GM12801 (cell line): ENCODE results near the gene TMEM151A.

ENCODE experiments used
- CTCF ChIP-seq: IDR thresholded peaks from one replicate; pipeline ENCODE4 v1.5.1; 2011; ENCODE audit warnings: control low read depth; ENCODE audit not compliant: insufficient read length; ENCODE audit errors: extremely low read depth

TMEM151A gene

GRCh38 chr11:66283461-66284105 is 8.1 kb upstream of the TMEM151A start:
- no peak for TF ChIP-seq CTCF

- TF ChIP-seq CTCF, result no peak
These were observed 7.1 kb upstream of the TMEM151A start for GRCh38 chr11:66284526-66285078.

- no peak for TF ChIP-seq CTCF
These were observed 6.3 kb upstream of the TMEM151A start for GRCh38 chr11:66285250-66285947.

GRCh38 chr11:66286699-66287098 is 5.0 kb upstream of the TMEM151A start:
- no peak for TF ChIP-seq CTCF

- no peak for TF ChIP-seq CTCF
These were observed 4.3 kb upstream of the TMEM151A start for GRCh38 chr11:66287211-66287888.

GRCh38 chr11:66287889-66288670 is 3.6 kb upstream of the TMEM151A start:
- no peak for TF ChIP-seq CTCF
